ENCODE data around the gene PAIP2B.

- TF ChIP-seq CTCF (IDR thresholded peaks at IDR 0.05; ENCODE audit: poor library complexity, severe bottlenecking) (no peak), EP300 (conservative IDR thresholded peaks at IDR 0.05; ENCODE audit: poor library complexity, severe bottlenecking) (no peak), POLR2AphosphoS5 (IDR thresholded peaks at IDR 0.05) (no peak), TAF1 (IDR thresholded peaks at IDR 0.05; ENCODE audit: low read depth) (no peak)
Observed at GRCh38 chr2:71269511-71270090, 42.7 kb upstream of the PAIP2B start.

All from neural cell (in vitro differentiated cells).